PC-9 (cell line): Measurements from ENCODE around the gene SLC35D2. TPM values are rescaled to one million over a fixed set of nuclear protein-coding genes. Genes with fewer than 3 reads are reported as not detected.

Source experiments
- BruUV-seq: library from RNA; stranded (reverse); fragments of 400-500 nt; replicated peaks from 2 replicates; lab custom pipeline; 2021; lab: Mats Ljungman, UMichigan
- CTCF ChIA-PET: fragments of 300-600 bp; sonication (Branson Sonifier 250); formaldehyde crosslinking; loops from one replicate; lab custom pipeline; 2022; ENCODE audit warnings: antibody characterized with exemption; lab: Charles Lee
- POLR2A ChIA-PET: fragments of 300-600 bp; sonication (Branson Sonifier 250); formaldehyde crosslinking; loops from one replicate; lab custom pipeline; 2022; ENCODE audit warnings: antibody characterized with exemption; ENCODE audit not compliant: unreplicated experiment; lab: Charles Lee
- DNase-seq, 2 experiments: peaks; one replicate each; pipeline versions ENCODE4 v3.0.0 to v3.0.0-alpha.2; 2015 to 2022; ENCODE audit warnings: mixed read lengths in 1 of 2
- H2AFZ ChIP-seq: fragments of 200-600 bp; sonication (generic); 2 replicates; pipeline ENCODE4 v1.8.1; 2017; ENCODE audit warnings: antibody characterized with exemption
- H3F3A ChIP-seq: fragments of 200-600 bp; sonication (generic); 2 replicates; pipeline ENCODE4 v1.8.1; 2017; ENCODE audit warnings: antibody characterized with exemption, mild to moderate bottlenecking, low read depth; ENCODE audit not compliant: insufficient read depth
- H3K27ac ChIP-seq: fragments of 200-600 bp; sonication (generic); 2 replicates; pipeline ENCODE4 v1.6.1; 2016; ENCODE audit warnings: mixed run types
- H3K27me3 ChIP-seq: fragments of 200-600 bp; sonication (generic); 2 replicates; pipeline ENCODE4 v1.6.1; 2016; ENCODE audit warnings: low read depth, mixed run types; ENCODE audit not compliant: insufficient read depth
- H3K36me3 ChIP-seq: fragments of 200-600 bp; sonication (generic); 2 replicates; pipeline ENCODE4 v1.6.1; 2016; ENCODE audit warnings: low read depth, mixed run types
- H3K4me1 ChIP-seq: fragments of 200-600 bp; sonication (generic); replicated peaks from 2 replicates; pipeline ENCODE4 v1.6.1; 2016; ENCODE audit warnings: mixed run types; ENCODE audit not compliant: insufficient read depth
- H3K4me2 ChIP-seq: fragments of 200-600 bp; sonication (generic); 2 replicates; pipeline ENCODE4 v1.6.1; 2017; ENCODE audit warnings: mixed run types
- H3K4me3 ChIP-seq: fragments of 200-600 bp; sonication (generic); 2 replicates; pipeline ENCODE4 v1.6.1; 2016; ENCODE audit warnings: mixed run types
- H3K79me2 ChIP-seq: fragments of 200-600 bp; sonication (generic); 2 replicates; pipeline ENCODE4 v1.6.1; 2017; ENCODE audit warnings: low read depth, mixed run types
- H3K9me2 ChIP-seq: fragments of 200-600 bp; sonication (generic); 2 replicates; pipeline ENCODE4 v1.8.1; 2017; ENCODE audit warnings: mild to moderate bottlenecking; ENCODE audit not compliant: insufficient read depth
- H3K9me3 ChIP-seq: fragments of 200-600 bp; sonication (generic); 2 replicates; pipeline ENCODE4 v1.8.1; 2016; ENCODE audit warnings: low read depth; ENCODE audit not compliant: insufficient read depth
- H4K20me1 ChIP-seq: fragments of 200-600 bp; sonication (generic); 2 replicates; pipeline ENCODE4 v1.8.1; 2017; ENCODE audit not compliant: insufficient read depth
- EZH2 ChIP-seq: fragments of 200-600 bp; sonication (generic); IDR thresholded peaks from 2 replicates; pipeline ENCODE4 v1.8.0; 2017; ENCODE audit warnings: antibody characterized with exemption, low read depth
- intact Hi-C: fragments of 100-400 bp; cut with micrococcal nuclease; formaldehyde crosslinking; loops from one replicate; pipeline ENCODE4 v1.10.0; 2022; ENCODE audit not compliant: unreplicated experiment
- total RNA-seq: library from RNA; stranded (reverse); gene quantifications from 2 replicates; pipeline ENCODE4 v1.2.3, GENCODE V29; 2021
- TF ChIP-seq, protein P1 (sequence below): fragments of 200-600 bp; sonication (generic); conservative IDR thresholded peaks from 2 replicates; pipeline ENCODE4 v1.6.1; 2017; ENCODE audit warnings: mixed run types, antibody characterized with exemption, mild to moderate bottlenecking, moderate library complexity

SLC35D2 gene
- total RNA-seq, 1 experiment from 2014 or later = 27.6 TPM

DNA sequence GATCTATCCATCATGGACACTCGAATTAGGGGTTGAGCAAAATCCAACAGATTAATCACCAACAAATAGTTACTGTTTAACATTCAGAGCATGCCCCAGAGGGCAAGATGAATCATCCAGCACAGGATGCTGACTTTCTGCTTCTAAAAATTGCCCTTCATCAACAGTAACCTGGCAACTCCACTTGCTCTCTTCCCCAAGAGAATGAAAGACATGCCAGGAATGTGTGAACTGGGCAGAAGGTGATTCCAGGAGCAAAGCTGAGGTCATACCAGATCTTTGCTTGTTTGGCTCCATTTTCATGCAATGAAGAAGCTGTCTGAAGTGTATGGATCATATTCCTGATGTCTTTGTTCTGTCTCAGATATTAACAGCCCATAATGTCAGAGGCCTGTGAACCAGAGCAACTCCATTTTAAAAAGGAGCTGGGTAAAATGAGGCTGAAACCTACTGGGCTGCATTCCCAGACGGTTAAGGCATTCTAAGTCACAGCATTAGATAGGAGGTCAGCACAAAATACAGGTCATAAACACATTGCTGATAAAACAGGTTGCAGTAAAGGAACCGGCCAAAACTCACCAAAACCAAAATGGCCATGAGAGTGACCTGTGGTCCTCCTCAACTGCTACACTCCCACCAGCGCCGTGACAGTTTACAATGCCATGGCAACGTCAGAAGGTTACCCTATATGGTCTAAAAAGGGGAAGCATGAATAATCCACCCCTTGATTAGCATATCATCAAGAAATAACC, 37.1 kb upstream of the SLC35D2 start:
- peak; percentile 83 to 99 for DNase-seq
- Histone ChIP-seq H3F3A (peaks cover 37% of the 10 kb centered on the region), H2AFZ (peak overlapping the region; percentile 52), H3K9me2 (no peaks in the 10 kb centered on the region; the same call in 1 of the 2 replicates), H3K4me3 (peak overlapping the region; percentile 26; the same call in 1 of the 2 replicates), H3K36me3 (no peaks in the 10 kb centered on the region), H4K20me1 (no peaks in the 10 kb centered on the region), H3K4me2 (peak overlapping the region; percentile 96), H3K79me2 (peaks cover 15% of the 10 kb centered on the region), H3K27ac (peak overlapping the region; percentile 93), H3K4me1 (peaks cover 33% of the 10 kb centered on the region), H3K27me3 (no peaks in the 10 kb centered on the region), H3K9me3 (no peaks in the 10 kb centered on the region)
- intact Hi-C loops = loop anchor here (1.0 to 2.0 kb wide), 2 partner anchors 30 to 146 kb away; partner anchors contain the start of gene HABP4
- no TSS peak for BruUV-seq
- ChIA-PET CTCF (interaction anchor here (0.8 kb wide), 1 partner anchor 21 kb away, joined by 4 read pairs; no protein-coding TSS in a partner anchor), POLR2A (interaction anchor here (0.6 to 0.7 kb wide), 2 partner anchors 201 to 1976 kb away, joined by 4 to 6 read pairs; no protein-coding TSS in a partner anchor)
- TF ChIP-seq, protein P1, sequence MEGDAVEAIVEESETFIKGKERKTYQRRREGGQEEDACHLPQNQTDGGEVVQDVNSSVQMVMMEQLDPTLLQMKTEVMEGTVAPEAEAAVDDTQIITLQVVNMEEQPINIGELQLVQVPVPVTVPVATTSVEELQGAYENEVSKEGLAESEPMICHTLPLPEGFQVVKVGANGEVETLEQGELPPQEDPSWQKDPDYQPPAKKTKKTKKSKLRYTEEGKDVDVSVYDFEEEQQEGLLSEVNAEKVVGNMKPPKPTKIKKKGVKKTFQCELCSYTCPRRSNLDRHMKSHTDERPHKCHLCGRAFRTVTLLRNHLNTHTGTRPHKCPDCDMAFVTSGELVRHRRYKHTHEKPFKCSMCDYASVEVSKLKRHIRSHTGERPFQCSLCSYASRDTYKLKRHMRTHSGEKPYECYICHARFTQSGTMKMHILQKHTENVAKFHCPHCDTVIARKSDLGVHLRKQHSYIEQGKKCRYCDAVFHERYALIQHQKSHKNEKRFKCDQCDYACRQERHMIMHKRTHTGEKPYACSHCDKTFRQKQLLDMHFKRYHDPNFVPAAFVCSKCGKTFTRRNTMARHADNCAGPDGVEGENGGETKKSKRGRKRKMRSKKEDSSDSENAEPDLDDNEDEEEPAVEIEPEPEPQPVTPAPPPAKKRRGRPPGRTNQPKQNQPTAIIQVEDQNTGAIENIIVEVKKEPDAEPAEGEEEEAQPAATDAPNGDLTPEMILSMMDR = no peak

DNA sequence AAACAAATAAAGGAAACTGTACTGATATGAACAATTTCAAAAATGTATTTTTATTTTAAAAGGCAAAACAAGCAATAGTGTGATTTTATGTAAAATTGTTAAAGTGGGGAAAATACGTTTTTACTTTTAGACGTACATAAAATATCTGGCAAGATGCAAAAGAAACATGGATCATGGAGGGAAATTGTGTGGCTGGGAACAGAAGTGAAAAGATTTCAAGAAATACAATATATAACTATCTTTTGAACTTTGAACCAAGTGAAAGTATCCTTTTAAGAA, 36.1 kb upstream of the SLC35D2 start:
- H3K9me2 ChIP-seq = no peaks in the 10 kb centered on the region; the same call in 1 of the 2 replicates
- POLR2A ChIA-PET = interaction anchor here (0.6 to 1.0 kb wide), 4 partner anchors 30 to 201 kb away, joined by 3 to 10 read pairs (median 4); partner anchors contain the start of gene HABP4
- no peaks in the 10 kb centered on the region for H3K9me3 ChIP-seq
- H3K4me3 ChIP-seq = peak overlapping the region; percentile 82
- peak overlapping the region; percentile 95 for H2AFZ ChIP-seq
- DNase-seq = no peak
- H3K36me3 ChIP-seq = no peaks in the 10 kb centered on the region
- peak overlapping the region; percentile 93 for H3K27ac ChIP-seq
- H3K27me3 ChIP-seq = no peaks in the 10 kb centered on the region
- TF ChIP-seq EZH2 = no peak
- TF ChIP-seq, protein P1 = no peak
- no peaks in the 10 kb centered on the region for H4K20me1 ChIP-seq
- H3K4me2 ChIP-seq = peak overlapping the region; percentile 96
- H3K4me1 ChIP-seq = peaks cover 33% of the 10 kb centered on the region
- peaks cover 37% of the 10 kb centered on the region for H3F3A ChIP-seq
- CTCF ChIA-PET = interaction anchor here (0.5 to 0.6 kb wide), 2 partner anchors 154 to 247 kb away, joined by 3 read pairs; no protein-coding TSS in a partner anchor
- intact Hi-C loops = loop anchor here (5.0 to 10.0 kb wide), 2 partner anchors 37 to 235 kb away; partner anchors contain the start of genes PRXL2C and SLC35D2
- BruUV-seq = no TSS peak
- peaks cover 26% of the 10 kb centered on the region for H3K79me2 ChIP-seq

DNA sequence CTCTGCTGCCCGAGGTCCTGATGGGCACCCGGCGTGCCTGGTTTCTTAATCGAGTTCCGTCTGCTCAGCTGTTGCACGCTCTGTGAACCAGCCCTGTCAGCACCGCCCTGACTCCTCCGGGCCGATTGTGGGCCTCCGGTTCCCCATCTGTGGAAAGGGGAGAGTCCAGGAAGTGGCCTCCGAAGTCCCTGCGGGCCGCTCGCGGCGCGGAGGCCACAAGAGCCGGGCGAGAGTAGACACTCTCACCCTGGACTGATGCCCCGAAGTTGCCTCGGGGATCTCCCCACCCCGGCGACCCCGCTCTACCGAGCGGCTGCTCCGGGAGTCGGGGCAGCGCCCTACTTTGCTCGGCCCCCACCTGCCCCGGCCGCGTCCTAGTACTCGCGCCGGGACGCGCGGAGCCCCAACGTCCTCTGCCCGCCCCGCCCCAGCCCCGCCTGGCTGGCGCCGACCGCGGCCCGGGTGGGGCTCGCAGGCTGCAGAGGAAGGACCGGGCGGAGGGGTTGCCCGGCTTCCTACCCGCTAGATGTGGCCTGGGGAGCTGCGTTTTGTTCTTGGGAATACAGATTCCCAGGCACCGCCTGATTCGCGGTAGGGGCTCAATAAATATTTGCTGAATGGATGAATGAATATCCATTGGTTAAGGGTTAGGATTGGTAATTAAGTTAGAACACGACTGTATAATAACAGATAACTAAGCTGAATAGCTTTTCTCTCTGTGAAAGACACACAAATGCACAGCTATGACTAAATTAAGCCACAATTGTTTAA, 35.6 kb upstream of the SLC35D2 start:
- Histone ChIP-seq H4K20me1 (no peaks in the 10 kb centered on the region), H2AFZ (peak overlapping the region; percentile 95), H3K9me2 (no peaks in the 10 kb centered on the region; the same call in 1 of the 2 replicates), H3K36me3 (no peaks in the 10 kb centered on the region), H3K27ac (peak overlapping the region; percentile 93), H3K27me3 (no peaks in the 10 kb centered on the region), H3K4me2 (peak overlapping the region; percentile 96), H3K79me2 (peaks cover 31% of the 10 kb centered on the region), H3K4me3 (peak overlapping the region; percentile 82), H3K9me3 (no peaks in the 10 kb centered on the region), H3F3A (peaks cover 37% of the 10 kb centered on the region), H3K4me1 (peaks cover 33% of the 10 kb centered on the region)
- BruUV-seq = TSS peak; percentile 93
- DNase-seq = peak; percentile 45 to 85
- TF ChIP-seq, protein P1 = no peak
- TF ChIP-seq EZH2 = no peak
- POLR2A ChIA-PET = interaction anchor here (0.6 to 1.0 kb wide), 4 partner anchors 31 to 201 kb away, joined by 3 to 10 read pairs (median 4); partner anchors contain the start of gene HABP4
- CTCF ChIA-PET = interaction anchor here (0.5 to 0.6 kb wide), 2 partner anchors 155 to 248 kb away, joined by 3 read pairs; no protein-coding TSS in a partner anchor
- intact Hi-C loops = loop anchor here (1.0 to 10.0 kb wide), 4 partner anchors 37 to 236 kb away; partner anchors contain the start of genes PRXL2C and SLC35D2
